GM19438 (cell line): Measurements from ENCODE around the gene DNAJB6.

Experiments
- ATAC-seq: cut with Tn5 transposase; IDR thresholded peaks from one replicate; pipeline ENCODE4 v1.9.1; 2021; ENCODE audit warnings: low read depth; ENCODE audit not compliant: unreplicated experiment

Gene DNAJB6

GRCh38 chr7:157361537-157361936 is 24.7 kb downstream of the DNAJB6 start:
- ATAC-seq: no peak

- no peak for ATAC-seq
Observed at GRCh38 chr7:157362729-157363128, 25.9 kb downstream of the DNAJB6 start.

- no peak for ATAC-seq
Observed at GRCh38 chr7:157366722-157367121, 29.9 kb downstream of the DNAJB6 start.

GRCh38 chr7:157368955-157369354 is 32.2 kb downstream of the DNAJB6 start:
- no peak for ATAC-seq

- no peak for ATAC-seq
Observed at GRCh38 chr7:157370742-157371141, 33.9 kb downstream of the DNAJB6 start.

GRCh38 chr7:157371296-157371695 is 34.5 kb downstream of the DNAJB6 start:
- no peak for ATAC-seq

GRCh38 chr7:157372300-157373232 is 35.8 kb downstream of the DNAJB6 start:
- ATAC-seq: no peak

- ATAC-seq: no peak
Observed at GRCh38 chr7:157373493-157373892, 36.7 kb downstream of the DNAJB6 start.

GRCh38 chr7:157375410-157375809 is 38.6 kb downstream of the DNAJB6 start:
- ATAC-seq: no peak

- ATAC-seq: no peak
Observed at GRCh38 chr7:157377436-157378124, 40.8 kb downstream of the DNAJB6 start.

- ATAC-seq: no peak
Observed at GRCh38 chr7:157378390-157378789, 41.6 kb downstream of the DNAJB6 start.

- ATAC-seq: no peak
Observed at GRCh38 chr7:157379493-157379892, 42.7 kb downstream of the DNAJB6 start.

GRCh38 chr7:157380416-157380815 is 43.6 kb downstream of the DNAJB6 start:
- ATAC-seq: no peak

GRCh38 chr7:157383868-157384267 is 47.1 kb downstream of the DNAJB6 start:
- no peak for ATAC-seq

GRCh38 chr7:157384301-157384700 is 47.5 kb downstream of the DNAJB6 start:
- no peak for ATAC-seq

- peak; percentile 93 for ATAC-seq
Observed at GRCh38 chr7:157386979-157387800, 50.4 kb downstream of the DNAJB6 start.

GRCh38 chr7:157388301-157388700 is 51.5 kb downstream of the DNAJB6 start:
- no peak for ATAC-seq

- ATAC-seq: peak; percentile 53
Observed at GRCh38 chr7:157389951-157390730, 53.3 kb downstream of the DNAJB6 start.

- ATAC-seq: no peak
Observed at GRCh38 chr7:157391036-157391710, 54.4 kb downstream of the DNAJB6 start.
